Muscle of back (tissue), 11 donors: Measurements from ENCODE around the gene ITPK1. TPM values are rescaled to one million over a fixed set of nuclear protein-coding genes. Genes with fewer than 3 reads are reported as not detected.
A peak's percentile ranks its signal among the peaks of the same experiment; 100 is the strongest.

ENCODE experiments used
- DNase-seq, 3 donors: peaks; one replicate each; pipeline versions ENCODE4 v3.0.0 to v3.0.0-alpha.2; 2013
- polyA plus RNA-seq, 10 donors: library from polyadenylated mRNA; unstranded; fragments of 120-200 nt; gene quantifications; one replicate each; pipeline ENCODE4 v1.2.1, GENCODE V29; 2013; ENCODE audit not compliant: insufficient read length in 10 of 10

ITPK1 gene
- polyA plus RNA-seq, 10 donors = 10.0 to 21.2 (median 14.4) TPM

DNA sequence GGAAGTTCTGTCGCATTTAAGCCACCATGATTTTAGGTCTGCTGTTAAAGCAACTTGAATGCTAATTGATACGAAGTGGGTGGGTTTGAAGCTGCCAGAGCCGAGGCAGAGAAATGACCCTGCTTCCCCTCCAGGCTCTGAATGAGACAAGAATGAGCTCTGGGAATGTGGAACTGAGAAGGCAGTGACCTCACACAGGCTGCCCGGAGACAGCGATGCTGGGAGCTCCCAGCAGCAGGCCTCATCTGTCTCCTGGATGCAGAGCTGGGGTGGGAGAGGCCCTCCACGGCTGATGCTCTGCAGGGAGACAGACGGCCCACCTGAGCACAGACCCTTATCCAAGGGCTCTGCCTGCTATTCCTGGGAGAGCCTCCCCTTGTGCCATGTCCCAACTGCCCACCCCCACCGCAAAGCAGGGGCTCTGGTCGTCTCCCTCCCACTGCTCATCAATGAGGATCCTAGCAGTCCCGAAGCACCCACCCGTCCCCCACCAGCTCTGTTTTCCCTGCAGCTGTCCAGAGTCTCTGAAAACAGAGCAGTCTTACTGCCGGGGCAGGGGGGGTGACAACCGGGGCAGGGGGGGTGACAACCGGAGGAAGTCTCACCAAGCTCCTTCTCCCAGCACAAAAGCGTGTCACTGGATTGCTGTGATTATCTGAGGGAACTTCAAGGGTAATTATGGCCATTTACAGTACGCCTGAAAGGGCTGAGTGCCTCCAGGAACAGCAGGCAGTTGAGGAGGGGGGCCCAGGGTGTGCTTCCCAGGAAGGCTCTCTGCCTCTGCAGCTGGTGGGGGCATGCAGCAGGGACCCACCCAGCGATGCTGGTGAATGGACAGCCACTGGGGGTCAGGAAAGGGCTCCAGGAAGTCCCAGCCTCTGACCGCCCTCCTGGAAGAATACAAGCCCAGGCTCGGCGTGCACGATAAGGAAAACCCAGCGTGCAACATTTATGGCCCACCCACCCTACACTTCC is 125.0 kb downstream of the ITPK1 start:
- no peak for DNase-seq

DNA sequence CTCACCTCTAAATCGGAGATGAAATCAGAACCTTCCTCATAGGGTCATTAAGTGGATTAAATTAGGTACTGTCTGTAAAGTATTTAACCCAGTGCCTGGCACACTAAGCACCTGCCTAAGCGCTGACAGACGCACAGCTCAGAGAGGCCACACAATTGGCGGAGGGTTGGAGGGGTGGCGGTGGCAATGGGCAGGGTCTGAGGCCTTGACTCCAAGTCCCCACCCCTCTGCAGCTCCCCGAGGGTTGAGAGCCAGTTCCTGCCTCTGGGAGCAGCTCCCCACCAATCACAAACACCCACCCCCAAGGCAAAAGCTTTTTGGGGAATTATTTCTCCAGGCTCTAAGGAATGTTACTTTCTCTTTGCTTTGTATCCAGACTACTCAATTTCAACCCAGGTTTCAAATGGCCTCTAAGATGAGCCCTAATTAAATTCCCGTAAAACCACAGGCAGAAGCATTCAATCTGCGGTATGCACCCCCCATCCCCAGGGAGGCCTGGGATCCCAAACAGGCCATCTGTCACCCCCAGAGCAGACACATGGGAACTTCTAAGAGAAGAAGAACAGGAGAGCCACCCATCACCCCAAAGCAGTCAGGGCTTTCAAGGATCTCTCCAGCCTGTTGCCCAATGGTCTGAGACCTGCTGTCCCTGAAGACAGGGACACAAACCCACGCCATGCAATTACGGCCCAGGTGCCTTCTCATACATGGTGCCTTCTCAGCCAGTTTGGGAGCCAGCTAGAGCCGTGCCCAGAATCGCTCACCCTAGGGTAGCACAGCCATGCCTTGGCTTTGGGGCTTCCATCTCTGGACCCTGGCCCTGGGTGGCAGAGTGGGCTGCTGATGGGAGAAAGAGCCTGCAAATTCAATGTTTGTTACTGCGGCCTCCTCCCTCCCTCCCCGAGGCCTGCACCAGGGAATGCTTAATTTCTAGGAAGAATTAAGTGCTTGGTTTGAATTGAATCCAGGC is 126.7 kb downstream of the ITPK1 start:
- no peak for DNase-seq

DNA sequence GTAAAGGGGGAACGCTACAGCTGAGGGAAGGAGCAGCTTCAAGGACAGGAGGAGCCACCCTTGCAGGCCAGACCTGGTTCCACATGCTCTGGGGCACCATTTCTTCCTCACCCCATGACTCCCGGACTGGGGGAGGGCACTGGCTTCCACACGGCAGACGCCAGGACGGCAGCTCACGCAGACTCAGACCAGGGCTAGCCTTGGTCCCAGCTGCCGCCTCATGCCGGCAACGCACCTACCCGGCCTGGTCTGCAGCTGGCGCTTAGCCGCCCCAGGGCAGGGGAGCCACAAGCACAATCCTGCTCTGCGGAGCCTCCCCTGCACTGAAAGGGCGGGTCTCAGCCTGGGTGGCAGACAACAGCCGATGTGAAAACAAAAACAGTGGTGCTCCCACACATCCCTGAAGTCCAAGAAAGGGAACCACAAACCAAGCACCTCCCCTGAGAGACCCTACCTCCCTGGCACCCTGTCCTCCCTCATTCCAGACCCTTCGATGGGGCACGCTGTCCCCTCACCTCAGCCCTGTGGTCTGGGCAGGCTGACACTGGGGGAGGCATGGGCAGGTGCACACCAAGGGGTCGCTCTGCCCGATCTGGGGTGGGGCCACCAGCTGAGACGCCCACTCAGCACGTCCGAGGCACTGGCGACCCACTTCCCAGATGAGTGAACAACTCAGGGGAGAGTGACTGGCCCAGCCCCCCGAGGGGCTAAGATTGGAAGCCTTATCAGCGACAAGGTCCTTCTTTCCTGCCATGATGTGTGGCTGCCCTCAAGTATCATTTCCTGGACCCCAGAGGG is 127.8 kb downstream of the ITPK1 start:
- no peak for DNase-seq

DNA sequence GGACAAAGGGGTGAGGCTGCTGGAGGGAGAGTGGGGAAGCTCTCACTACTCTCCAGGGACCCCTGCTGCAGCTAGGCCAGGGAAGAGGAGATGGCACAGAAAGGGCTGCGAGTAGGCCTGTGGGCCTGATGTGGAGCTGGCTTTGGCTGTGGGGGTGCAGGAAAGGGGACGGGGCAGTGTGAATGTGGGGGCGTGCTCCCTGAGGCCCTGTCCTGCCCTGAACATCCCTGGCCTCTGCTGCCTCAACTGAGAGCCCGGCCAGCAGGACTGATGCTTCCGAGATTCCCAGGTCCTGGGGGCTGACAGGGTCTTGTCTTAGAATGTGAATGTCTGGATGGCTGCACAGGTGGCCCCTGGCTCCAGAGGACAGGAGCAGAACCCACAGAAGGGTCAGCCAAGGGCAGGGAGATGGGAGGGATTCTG is 128.6 kb downstream of the ITPK1 start:
- DNase-seq = no peak

DNA sequence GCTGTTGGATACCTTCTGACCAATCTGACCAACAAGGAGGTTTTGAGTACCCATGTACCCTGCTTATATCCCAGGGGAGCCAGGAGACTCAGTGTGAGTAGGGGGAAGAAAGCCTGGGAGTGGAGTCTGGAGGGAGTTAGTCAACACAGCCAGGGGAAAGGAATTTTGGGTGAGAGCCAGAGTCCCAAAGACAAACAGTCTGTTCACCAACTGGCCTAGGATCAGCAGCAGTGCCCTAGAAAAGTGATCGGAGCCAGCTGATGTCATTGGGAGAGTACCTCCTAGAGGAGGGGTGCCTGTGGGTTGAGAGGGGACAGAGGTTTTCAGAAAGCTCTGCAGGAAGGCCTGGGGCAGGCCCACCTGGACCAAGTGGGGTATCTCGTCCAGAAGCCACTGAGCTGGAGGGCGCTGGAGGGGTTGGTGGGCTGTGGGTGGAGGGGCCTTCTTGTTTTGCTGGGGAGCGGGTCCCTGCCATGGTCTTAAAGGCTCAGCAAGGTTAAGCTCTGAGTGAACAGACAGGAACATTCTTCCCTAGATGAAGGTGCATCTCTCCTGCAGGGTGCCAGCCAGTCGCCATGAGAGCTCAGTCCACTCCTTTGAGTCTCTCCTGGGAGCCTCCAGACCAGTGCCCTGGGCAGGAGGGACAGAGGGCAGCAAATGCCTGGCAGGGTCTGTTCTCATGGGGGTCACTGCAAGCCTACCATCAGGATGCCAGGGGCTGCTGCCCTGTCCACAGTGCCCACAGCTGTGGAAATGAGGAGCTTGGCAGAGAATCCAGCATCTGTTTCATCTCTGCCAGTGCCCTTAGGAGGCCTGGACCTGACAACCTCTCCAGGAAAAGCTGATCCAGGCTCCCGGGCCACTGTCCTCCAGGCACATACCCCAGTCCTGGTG is 129.2 kb downstream of the ITPK1 start:
- peak; percentile 51 to 72 (median 62) for DNase-seq

DNA sequence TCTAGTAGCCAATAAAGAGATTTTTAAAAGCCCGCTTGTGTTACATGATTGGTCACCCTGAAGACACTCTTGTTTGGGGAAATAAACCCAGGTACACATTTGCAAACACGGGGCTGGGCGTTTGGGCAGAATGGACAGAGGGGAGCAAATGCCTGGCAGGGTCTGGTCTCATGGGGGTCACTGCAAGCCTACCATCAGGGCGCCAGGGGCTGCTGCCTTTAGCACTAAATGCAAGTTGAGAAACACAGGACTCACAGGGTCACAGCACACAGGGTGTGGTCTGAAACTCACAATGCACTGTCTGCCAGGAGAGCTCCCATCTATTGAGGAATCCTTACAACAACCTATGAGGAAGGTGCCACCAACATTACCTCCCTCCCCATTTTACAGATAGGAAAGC is 130.2 kb downstream of the ITPK1 start:
- no peak for DNase-seq

DNA sequence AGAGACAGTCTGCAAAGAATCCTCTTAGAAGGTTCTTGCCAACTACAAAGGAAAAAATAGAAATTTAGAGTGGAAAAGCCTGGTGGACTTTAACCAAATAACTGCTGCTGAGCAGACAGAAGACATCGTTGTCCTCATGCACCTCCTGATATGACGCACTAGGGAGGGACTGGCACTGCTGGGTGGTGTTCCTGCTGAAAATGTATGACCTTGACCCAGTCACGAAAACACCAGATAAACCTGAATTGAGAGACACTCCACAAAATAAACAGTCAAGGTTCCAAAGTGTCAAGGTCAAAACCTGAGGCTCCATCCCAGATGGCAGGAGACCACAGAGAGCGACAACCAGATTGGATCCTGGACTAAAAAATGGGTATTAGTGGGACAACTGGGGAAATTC is 130.8 kb downstream of the ITPK1 start:
- DNase-seq = no peak

DNA sequence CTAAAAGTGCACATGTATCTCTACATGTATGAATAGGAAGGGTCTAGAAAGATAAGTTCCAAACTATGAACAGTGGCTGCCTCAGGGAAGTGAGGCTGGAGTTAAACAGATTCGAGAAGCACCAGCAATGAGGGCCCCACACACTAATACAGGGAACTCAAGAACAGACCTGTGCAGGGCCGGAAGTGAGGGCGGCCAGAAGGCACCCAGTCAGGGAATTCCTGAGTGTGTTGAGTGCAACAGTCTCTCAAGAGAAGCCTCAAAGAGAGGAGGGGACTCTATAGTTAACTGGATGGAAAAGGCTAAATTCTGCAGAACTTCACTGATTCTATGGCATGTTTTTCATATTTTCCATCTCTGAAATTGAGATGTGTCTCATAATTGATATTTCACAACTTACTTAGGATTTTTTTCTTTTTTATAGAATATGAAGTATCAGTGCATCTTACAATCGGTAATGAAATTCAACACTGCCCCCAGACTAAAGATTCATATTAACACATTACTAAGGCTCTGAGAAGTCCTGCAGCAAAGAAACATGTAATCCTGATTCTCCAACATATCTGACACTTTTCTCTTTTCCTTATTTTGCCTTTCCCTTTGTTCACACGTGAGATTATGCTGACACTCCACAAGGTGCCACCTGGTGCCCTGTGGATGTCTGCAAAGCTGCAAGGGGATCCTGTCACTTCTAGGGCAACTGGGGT is 131.5 kb downstream of the ITPK1 start:
- no peak for DNase-seq

DNA sequence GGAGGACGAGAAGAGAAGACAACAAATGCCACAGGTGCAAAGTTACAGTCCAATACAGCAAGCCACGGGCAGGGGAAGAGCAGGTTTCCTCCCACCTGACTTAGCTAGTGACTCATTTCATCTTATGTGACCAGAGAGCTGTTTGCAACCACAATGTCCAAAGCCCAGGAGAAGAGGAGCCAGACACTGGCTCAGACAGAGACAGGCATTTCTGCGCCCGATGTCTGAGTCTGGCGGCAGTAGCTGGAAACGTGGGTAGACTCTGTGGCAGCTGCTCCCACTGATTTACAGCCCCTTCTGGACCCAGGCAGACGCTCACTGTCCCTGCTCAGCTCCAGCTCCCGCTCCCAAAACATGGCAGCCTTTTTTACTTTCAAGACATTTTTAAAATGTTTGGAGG is 132.8 kb downstream of the ITPK1 start:
- DNase-seq = no peak

DNA sequence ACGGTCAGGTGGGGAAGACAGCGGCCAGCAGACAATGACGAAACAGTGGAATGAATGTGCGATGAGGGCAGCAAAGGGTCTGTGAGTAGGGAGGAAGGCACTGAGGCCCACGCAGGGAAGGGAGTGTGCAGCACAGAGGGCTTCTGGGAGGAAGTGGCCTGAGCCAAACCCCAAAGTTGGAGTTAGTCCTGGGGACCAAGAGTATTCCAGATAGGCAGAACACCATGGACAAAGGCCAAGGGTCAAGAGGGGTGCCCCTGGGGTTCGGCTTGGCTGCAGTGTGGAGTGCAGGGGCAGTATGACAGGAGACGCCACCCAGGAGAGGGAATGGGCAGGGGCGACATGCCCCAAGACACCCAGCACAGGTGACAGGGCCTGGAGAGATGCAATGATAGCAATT is 134.0 kb downstream of the ITPK1 start:
- no peak for DNase-seq

DNA sequence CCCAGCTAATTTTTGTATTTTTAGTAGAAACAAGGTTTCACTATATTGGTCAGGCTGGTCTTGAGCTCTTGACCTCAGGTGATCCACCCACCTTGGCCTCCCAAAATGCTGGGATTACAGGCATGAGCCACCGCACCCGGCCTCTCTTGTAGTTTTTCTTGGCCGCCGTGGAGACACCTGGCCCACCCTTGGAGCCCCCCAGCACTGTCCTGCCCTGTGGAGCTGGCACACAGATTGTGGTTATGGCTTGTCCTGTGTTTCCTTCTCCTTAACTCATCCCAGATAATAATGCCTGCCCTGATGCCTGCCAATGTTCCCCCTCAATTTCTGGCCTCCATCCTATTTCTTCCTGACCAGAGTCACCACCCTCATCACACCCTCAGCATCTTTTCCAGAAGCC is 134.9 kb downstream of the ITPK1 start:
- DNase-seq = no peak

DNA sequence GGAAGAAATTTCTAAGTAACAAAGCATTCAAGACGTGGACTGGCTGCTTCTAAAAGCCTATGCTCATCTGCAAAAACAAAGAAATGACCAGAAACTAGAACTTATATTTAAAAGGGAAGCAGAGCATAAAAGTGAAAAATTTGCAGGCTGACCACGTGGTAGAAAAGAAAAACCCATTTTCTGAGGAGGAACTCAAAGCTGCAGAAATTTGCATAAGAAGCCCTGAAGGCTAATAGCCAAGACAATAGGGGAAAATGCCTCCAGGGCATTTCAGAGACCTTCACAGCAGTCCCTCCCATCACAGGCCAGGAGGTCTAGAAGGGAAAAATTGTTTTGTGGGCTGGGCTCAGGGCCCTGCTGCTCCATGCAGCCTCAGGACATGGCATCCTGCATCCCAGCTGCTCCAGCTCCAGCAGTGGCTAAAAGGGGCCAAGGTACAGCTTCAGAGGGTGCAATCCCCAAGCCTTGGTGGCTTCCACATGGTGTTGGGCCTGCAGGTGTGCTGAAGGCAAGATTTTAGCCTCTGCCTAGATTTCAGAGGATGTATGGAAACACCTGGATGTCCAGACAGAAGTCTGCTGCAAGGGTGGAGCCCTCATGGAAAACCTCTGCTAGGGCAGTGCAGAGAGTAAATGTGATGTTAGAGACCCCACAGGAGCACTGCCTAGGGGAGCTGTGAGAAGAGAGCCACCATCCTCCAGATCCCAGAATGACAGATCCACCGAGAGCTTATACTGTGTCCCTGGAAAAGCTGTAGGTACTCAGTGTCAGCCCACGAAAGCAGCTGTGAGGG is 137.3 kb downstream of the ITPK1 start:
- no peak for DNase-seq

DNA sequence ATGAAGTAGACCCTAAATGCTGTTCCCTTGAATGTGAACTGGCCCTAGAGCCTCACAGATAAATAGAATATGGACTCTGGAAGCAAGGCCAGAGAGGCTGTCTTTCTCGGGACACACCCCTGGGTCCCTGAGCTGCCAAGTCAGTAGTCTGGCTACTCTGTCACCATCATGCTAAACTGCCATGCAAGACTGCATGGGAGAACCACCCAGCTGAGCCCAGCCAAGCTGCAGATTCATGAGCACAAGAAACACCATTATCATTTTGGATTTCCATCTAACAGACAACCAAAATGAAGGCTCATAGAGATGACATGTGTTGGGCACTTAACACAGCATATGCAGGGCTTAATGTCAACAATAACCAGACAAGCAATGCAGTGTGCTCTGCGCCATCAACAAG is 139.5 kb downstream of the ITPK1 start:
- no peak for DNase-seq

DNA sequence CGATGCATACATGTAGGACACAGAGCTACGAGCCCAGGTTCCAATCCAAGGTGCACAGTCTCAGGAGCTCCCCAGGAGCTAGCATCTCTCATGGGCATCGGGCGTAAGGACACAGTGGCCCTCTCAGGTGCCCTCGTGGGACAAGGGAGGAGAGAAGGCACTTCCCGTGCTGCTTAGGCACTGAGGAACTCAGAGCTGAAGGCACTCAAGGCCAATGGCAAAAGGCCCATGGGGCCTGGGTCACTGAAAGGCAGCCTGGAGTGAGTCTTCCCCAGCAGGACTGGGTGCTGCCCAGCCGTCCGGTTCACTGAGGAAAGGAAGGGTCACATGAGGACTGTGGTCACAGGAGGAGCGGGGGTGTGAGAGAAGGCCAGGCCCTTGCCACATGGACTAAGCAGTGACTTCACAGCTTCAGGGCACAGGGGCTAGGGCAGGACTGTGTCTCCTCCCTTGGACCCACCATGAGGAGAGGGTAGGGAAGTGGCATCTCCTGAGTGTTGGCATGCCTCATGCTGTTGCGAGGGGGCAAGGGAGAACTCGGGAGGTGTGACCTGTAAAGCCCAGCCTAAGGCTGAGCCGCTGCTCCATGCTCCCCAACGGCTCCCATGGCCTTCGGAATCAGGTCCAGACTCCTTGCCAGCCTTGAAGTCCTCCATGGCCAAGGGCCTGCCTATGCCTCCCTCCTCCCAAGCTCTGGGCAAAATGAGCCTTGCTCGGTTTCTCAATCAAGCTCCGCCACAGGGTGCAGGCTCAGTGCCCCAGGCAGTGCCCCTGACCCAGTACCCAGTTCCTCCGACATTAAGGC is 141.0 kb downstream of the ITPK1 start:
- DNase-seq = no peak

DNA sequence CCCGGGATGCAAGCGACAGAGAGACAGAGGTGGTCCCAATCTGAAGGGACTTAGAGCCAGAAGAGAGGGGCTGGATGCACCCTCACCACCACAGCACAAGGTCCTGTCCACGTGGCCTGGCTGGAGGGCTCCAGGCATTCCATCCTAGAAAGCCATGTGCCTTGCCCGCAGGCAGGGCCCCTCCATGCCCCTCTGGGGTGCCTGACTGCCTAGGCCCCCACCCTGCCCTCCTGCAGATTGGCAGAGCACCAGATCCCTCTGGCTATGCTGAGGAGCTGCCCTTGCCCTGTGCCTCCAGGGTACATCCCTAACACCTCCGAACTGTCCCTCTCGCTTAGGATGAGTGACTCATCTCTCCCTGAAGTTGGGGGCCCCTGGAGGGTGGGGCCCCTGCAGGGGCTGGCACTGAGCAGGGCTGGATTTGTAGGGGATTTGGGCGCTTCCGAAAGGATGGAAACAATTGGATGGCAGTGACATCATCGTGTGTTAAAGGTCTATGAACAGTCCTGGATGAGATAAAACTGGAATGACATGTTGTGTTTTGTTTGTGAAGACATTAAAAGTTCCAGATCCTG is 141.8 kb downstream of the ITPK1 start:
- no peak for DNase-seq

DNA sequence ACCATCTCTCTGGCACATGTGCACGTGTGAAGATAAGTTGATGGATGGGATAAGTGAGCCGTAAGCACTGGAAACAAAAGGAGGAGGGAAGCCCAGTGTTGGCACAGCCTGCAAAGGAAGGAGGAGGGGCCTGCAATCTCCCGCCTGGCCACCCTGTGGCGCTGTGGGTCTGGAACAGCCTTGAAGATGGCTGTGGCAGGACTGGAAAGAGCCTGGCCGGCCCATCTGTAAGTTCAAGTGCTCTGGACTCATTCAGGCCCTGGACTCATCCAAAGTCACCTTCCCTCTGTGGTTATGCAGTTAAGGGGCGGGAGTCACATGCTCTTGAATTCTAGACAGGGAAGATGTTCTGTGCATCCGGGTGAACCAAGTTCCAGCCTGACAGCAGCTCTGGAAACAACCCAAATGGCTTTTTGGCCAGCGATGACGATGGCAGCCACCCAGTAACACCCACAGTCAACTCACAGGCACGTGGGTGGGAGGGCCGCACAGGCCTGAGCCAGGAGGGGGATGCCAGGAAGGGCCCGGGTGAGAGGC is 142.4 kb downstream of the ITPK1 start:
- no peak for DNase-seq

DNA sequence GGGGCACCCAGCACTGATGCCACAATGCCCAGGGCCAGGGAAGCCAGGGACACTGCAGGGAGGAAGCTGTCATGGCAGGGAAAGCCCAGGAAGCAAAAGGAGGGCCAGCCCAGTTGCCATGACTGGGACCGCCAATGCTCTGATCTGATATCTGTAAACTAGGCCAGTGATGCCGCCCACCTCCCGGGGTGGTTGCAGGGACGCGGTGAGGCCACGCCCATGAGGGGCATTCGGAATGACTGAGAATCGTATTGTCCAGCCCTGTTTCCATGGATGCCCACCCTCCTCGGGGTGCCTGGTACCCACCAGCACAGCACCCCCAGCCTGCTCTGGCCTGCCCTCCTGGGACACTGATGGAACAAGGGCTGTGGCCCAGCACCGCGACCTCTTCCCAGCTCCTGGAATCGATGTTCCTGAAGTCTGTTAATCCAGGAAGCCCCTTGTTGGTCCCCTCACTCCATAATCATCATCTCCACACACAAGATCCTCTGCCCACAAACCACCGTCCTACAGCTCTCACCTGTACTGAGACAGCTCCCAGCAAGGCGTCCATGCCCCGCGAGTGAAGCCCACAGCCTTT is 144.0 kb downstream of the ITPK1 start:
- DNase-seq = no peak
